GM10248 (cell line): Measurements from ENCODE around the gene ARL14.

Source experiments
- CTCF ChIA-PET: fragments of 300-600 bp; sonication (Branson Sonifier 250); formaldehyde crosslinking; extraction: SDS; loops from one replicate; lab custom pipeline; 2021; ENCODE audit warnings: antibody characterized with exemption; lab: Yijun Ruan, JAX
- POLR2A ChIA-PET: fragments of 350-650 bp; sonication (Branson Sonifier 250); formaldehyde crosslinking; extraction: SDS; loops from one replicate; lab custom pipeline; 2020; ENCODE audit warnings: antibody characterized with exemption; lab: Yijun Ruan, JAX
- DNase-seq: peaks from one replicate; pipeline ENCODE4 v3.0.0; 2012; ENCODE audit errors: extremely low spot score
- CTCF ChIP-seq: IDR thresholded peaks from 2 replicates; pipeline ENCODE4 v1.5.1; 2012; ENCODE audit warnings: mild to moderate bottlenecking, low read depth; ENCODE audit errors: extremely low read depth, missing control alignments, control extremely low read depth

ARL14 gene

GRCh38 chr3:160684368-160684740 lies 7.4 kb downstream of the ARL14 start:
- DNase-seq: no peak
- ChIA-PET POLR2A (no interaction called here), CTCF (no interaction called here)
- no peak for TF ChIP-seq CTCF

- DNase-seq: no peak
- TF ChIP-seq CTCF: no peak
- CTCF ChIA-PET: interaction anchor here (1.6 to 3.5 kb wide), 6 partner anchors 13 to 258 kb away, joined by 3 to 27 read pairs (median 8); no protein-coding TSS in a partner anchor
- POLR2A ChIA-PET: no interaction called here
Measured at GRCh38 chr3:160685144-160685766, 8.3 kb downstream of the ARL14 start.

GRCh38 chr3:160686955-160687535 lies 10.1 kb downstream of the ARL14 start:
- ChIA-PET POLR2A (no interaction called here), CTCF (interaction anchor here (0.9 to 3.5 kb wide), 18 partner anchors 8 to 588 kb away, joined by 3 to 27 read pairs (median 4); partner anchors contain the start of gene ARL14)
- peak; percentile 45 for TF ChIP-seq CTCF
- DNase-seq: peak; percentile 31

GRCh38 chr3:160691151-160691550 lies 14.2 kb downstream of the ARL14 start:
- ChIA-PET CTCF (interaction anchor here (0.8 to 2.8 kb wide), 3 partner anchors 12 to 583 kb away, joined by 3 to 6 read pairs (median 3); no protein-coding TSS in a partner anchor), POLR2A (no interaction called here)
- no peak for TF ChIP-seq CTCF
- DNase-seq: no peak

GRCh38 chr3:160691962-160692361 lies 15.0 kb downstream of the ARL14 start:
- DNase-seq: no peak
- no peak for TF ChIP-seq CTCF
- ChIA-PET CTCF (interaction anchor here (1.4 to 2.8 kb wide), 4 partner anchors 9 to 582 kb away, joined by 3 to 6 read pairs (median 4); no protein-coding TSS in a partner anchor), POLR2A (no interaction called here)

GRCh38 chr3:160693191-160693590 lies 16.2 kb downstream of the ARL14 start:
- POLR2A ChIA-PET: no interaction called here
- CTCF ChIA-PET: interaction anchor here (0.6 to 2.8 kb wide), 4 partner anchors 10 to 786 kb away, joined by 4 to 6 read pairs (median 4); no protein-coding TSS in a partner anchor
- no peak for DNase-seq
- TF ChIP-seq CTCF: no peak
